Stomach smooth muscle (tissue), 2 donors: ENCODE results near the gene CXCR2.
"Not testable (repeated sequence)": the region's sequence is repeated elsewhere in the genome, so short reads cannot be mapped to it uniquely, and the experiment has no call there.

Source experiments
- H3K27ac ChIP-seq: one replicate; pipeline ENCODE4 v1.7.0; 2013; ENCODE audit warnings: mild to moderate bottlenecking, low read length, inconsistent platforms
- H3K27me3 ChIP-seq, 2 donors: one replicate each; pipeline ENCODE4 v1.7.0; 2013; ENCODE audit warnings: low read length in 2 of 2; ENCODE audit not compliant: insufficient read depth in 2 of 2, control insufficient read depth in 1 of 2
- H3K36me3 ChIP-seq, 2 donors: one replicate each; pipeline ENCODE4 v1.7.0; 2013; ENCODE audit warnings: low read length in 2 of 2; ENCODE audit not compliant: control insufficient read depth in 2 of 2, insufficient read depth in 2 of 2
- H3K4me1 ChIP-seq: one replicate; pipeline ENCODE4 v1.7.0; 2013; ENCODE audit warnings: low read length; ENCODE audit not compliant: control insufficient read depth, insufficient read depth
- H3K4me3 ChIP-seq, 2 donors: one replicate each; pipeline ENCODE4 v1.7.0; 2013; ENCODE audit warnings: low read length in 2 of 2
- H3K9ac ChIP-seq, 2 donors: one replicate each; pipeline ENCODE4 v1.7.0; 2013; ENCODE audit warnings: low read length in 2 of 2, mild to moderate bottlenecking in 1 of 2
- H3K9me3 ChIP-seq, 2 donors: one replicate each; pipeline ENCODE4 v1.7.0; 2013; ENCODE audit warnings: low read length in 2 of 2; ENCODE audit not compliant: control insufficient read depth in 2 of 2
- donor health status: healthy.
- donor health status: Pancreatic carcinoma.

Gene CXCR2

GRCh38 chr2:218161644-218162043, 35.8 kb downstream of the CXCR2 start:
- peaks cover 0 to 6% of the 10 kb centered on the region in 2 donors for H3K9me3 ChIP-seq
- no peak overlapping the region for H3K9ac ChIP-seq
- no peaks in the 10 kb centered on the region for H3K4me1 ChIP-seq
- no peak overlapping the region for H3K4me3 ChIP-seq
- H3K36me3 ChIP-seq: no peaks in the 10 kb centered on the region
- no peak overlapping the region for H3K27ac ChIP-seq
- peaks cover 0 to 9% of the 10 kb centered on the region in 2 donors for H3K27me3 ChIP-seq

- no peak overlapping the region for H3K4me3 ChIP-seq
- H3K4me1 ChIP-seq: no peaks in the 10 kb centered on the region
- no peak overlapping the region for H3K9ac ChIP-seq
- peaks cover 0 to 9% of the 10 kb centered on the region in 2 donors for H3K27me3 ChIP-seq
- H3K36me3 ChIP-seq: no peaks in the 10 kb centered on the region
- H3K9me3 ChIP-seq: no peaks in the 10 kb centered on the region
- H3K27ac ChIP-seq: no peak overlapping the region
Measured at GRCh38 chr2:218162814-218163213, 37.0 kb downstream of the CXCR2 start.

GRCh38 chr2:218166791-218167190, 41.0 kb downstream of the CXCR2 start, which contains the start of gene CXCR1:
Gene CXCR1, minus strand, starts transcription at chr2:218166962. Its CDS starts 1,751 bp downstream, at chr2:218165211.
- Histone ChIP-seq H3K27me3 (peaks cover 0 to 9% of the 10 kb centered on the region in 2 donors), H3K4me1 (no peaks in the 10 kb centered on the region), H3K27ac (no peak within 1 kb of the TSS)

GRCh38 chr2:218168016-218168415, 42.2 kb downstream of the CXCR2 start:
- Histone ChIP-seq H3K27ac (no peak overlapping the region), H3K9ac (no peak overlapping the region), H3K4me3 (no peak overlapping the region), H3K27me3 (peaks cover 0 to 8% of the 10 kb centered on the region in 2 donors), H3K9me3 (no peaks in the 10 kb centered on the region), H3K36me3 (no peaks in the 10 kb centered on the region), H3K4me1 (no peaks in the 10 kb centered on the region)

More at GRCh38 chr2:218166791-218167190, 41.0 kb downstream of the CXCR2 start, which contains the start of gene CXCR1:
- Histone ChIP-seq H3K4me3 (no peak within 1 kb of the TSS), H3K9me3 (no peaks in the 10 kb centered on the region), H3K9ac (no peak within 1 kb of the TSS), H3K36me3 (no peaks in the 10 kb centered on the region)

- H3K9ac ChIP-seq: no peak overlapping the region
- H3K27ac ChIP-seq: no peak overlapping the region
- no peaks in the 10 kb centered on the region for H3K9me3 ChIP-seq
- no peak overlapping the region for H3K4me3 ChIP-seq
- no peaks in the 10 kb centered on the region for H3K4me1 ChIP-seq
- H3K27me3 ChIP-seq: peaks cover 0 to 4% of the 10 kb centered on the region in 2 donors
- no peaks in the 10 kb centered on the region for H3K36me3 ChIP-seq
Measured at GRCh38 chr2:218168635-218169462, 43.0 kb downstream of the CXCR2 start.

- Histone ChIP-seq H3K4me1 (no peaks in the 10 kb centered on the region), H3K9ac (no peak overlapping the region), H3K27me3 (peaks cover 0 to 4% of the 10 kb centered on the region in 2 donors), H3K36me3 (no peaks in the 10 kb centered on the region), H3K4me3 (no peak overlapping the region), H3K27ac (no peak overlapping the region), H3K9me3 (no peaks in the 10 kb centered on the region)
Measured at GRCh38 chr2:218169757-218170546, 44.1 kb downstream of the CXCR2 start.

GRCh38 chr2:218171744-218172143, 45.9 kb downstream of the CXCR2 start:
- not testable (repeated sequence) for H3K36me3 ChIP-seq, H3K4me1 ChIP-seq, H3K4me3 ChIP-seq, H3K27me3 ChIP-seq, H3K9ac ChIP-seq, H3K27ac ChIP-seq, H3K9me3 ChIP-seq

- H3K27me3 ChIP-seq: peaks cover 0 to 2% of the 10 kb centered on the region in 2 donors
- no peaks in the 10 kb centered on the region for H3K36me3 ChIP-seq
- no peak overlapping the region for H3K9ac ChIP-seq
Measured at GRCh38 chr2:218172845-218173244, 47.0 kb downstream of the CXCR2 start.

GRCh38 chr2:218179782-218180181, 54.0 kb downstream of the CXCR2 start:
- Histone ChIP-seq H3K9ac (no peak overlapping the region), H3K9me3 (no peaks in the 10 kb centered on the region), H3K36me3 (no peaks in the 10 kb centered on the region), H3K4me1 (no peaks in the 10 kb centered on the region), H3K27ac (no peak overlapping the region), H3K4me3 (no peak overlapping the region), H3K27me3 (no peaks in the 10 kb centered on the region)

More at GRCh38 chr2:218172845-218173244, 47.0 kb downstream of the CXCR2 start:
- Histone ChIP-seq H3K27ac (no peak overlapping the region), H3K4me3 (no peak overlapping the region), H3K9me3 (no peaks in the 10 kb centered on the region), H3K4me1 (no peaks in the 10 kb centered on the region)

GRCh38 chr2:218180467-218181114, 54.8 kb downstream of the CXCR2 start:
- Histone ChIP-seq H3K27me3 (no peaks in the 10 kb centered on the region), H3K9ac (no peak overlapping the region), H3K9me3 (no peaks in the 10 kb centered on the region), H3K4me1 (no peaks in the 10 kb centered on the region), H3K4me3 (no peak overlapping the region), H3K36me3 (no peaks in the 10 kb centered on the region), H3K27ac (no peak overlapping the region)
